PFSK-1 (cell line): ENCODE measurements around the gene CHRNA3.

ENCODE experiments used
- SIN3A ChIP-seq: IDR thresholded peaks from 2 replicates; pipeline ENCODE4 v1.6.1; 2012; ENCODE audit warnings: mild to moderate bottlenecking, low read length, moderate library complexity, borderline replicate concordance; ENCODE audit not compliant: insufficient read depth
- TAF1 ChIP-seq: IDR thresholded peaks from 2 replicates; pipeline ENCODE4 v1.6.1; 2012; ENCODE audit warnings: low read length, control low read depth, borderline replicate concordance; ENCODE audit not compliant: insufficient read depth
- TF ChIP-seq, protein P1 (sequence below), 2 experiments: IDR thresholded peaks; 2 replicates each; pipeline versions ENCODE4 v1.6.1 to v1.8.0; 2011 to 2012; ENCODE audit warnings: low read depth in 2 of 2, low read length in 2 of 2, control low read depth in 1 of 2, inconsistent platforms in 1 of 2, mild to moderate bottlenecking in 1 of 2, moderate library complexity in 1 of 2; ENCODE audit not compliant: insufficient read depth in 1 of 2

DNA sequence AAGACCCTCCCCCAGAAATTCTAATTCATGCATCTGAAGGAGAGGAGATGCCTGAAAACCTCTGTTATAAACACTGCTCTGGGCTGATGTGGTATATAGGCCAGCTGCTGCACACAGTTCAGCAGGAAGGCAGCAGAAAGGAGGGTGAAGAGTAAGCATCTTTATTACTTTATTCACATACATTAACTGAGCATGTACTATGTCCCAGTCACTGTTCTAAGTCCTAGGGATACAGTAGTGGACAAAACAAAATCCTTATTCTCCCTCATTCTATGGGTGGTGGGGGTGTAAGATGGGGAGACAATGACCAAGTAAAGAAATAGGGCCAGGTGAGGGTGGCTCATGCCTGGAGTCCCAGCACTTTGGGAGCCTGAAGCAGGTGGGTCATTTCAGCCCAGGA, 38.0 kb upstream of the CHRNA3 start:
- TF ChIP-seq TAF1 (no peak), SIN3A (no peak)
- TF ChIP-seq, protein P1, sequence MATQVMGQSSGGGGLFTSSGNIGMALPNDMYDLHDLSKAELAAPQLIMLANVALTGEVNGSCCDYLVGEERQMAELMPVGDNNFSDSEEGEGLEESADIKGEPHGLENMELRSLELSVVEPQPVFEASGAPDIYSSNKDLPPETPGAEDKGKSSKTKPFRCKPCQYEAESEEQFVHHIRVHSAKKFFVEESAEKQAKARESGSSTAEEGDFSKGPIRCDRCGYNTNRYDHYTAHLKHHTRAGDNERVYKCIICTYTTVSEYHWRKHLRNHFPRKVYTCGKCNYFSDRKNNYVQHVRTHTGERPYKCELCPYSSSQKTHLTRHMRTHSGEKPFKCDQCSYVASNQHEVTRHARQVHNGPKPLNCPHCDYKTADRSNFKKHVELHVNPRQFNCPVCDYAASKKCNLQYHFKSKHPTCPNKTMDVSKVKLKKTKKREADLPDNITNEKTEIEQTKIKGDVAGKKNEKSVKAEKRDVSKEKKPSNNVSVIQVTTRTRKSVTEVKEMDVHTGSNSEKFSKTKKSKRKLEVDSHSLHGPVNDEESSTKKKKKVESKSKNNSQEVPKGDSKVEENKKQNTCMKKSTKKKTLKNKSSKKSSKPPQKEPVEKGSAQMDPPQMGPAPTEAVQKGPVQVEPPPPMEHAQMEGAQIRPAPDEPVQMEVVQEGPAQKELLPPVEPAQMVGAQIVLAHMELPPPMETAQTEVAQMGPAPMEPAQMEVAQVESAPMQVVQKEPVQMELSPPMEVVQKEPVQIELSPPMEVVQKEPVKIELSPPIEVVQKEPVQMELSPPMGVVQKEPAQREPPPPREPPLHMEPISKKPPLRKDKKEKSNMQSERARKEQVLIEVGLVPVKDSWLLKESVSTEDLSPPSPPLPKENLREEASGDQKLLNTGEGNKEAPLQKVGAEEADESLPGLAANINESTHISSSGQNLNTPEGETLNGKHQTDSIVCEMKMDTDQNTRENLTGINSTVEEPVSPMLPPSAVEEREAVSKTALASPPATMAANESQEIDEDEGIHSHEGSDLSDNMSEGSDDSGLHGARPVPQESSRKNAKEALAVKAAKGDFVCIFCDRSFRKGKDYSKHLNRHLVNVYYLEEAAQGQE (IDR thresholded peaks at IDR 0.05; ENCODE audit: insufficient read depth in 1 of 2, low read depth in 2 of 2, low read length in 2 of 2): no peak
